HK-2 (cell line): ENCODE measurements around the gene SEMA6A.

Experiments
- DNase-seq: peaks from one replicate; pipeline ENCODE4 v3.0.0-alpha.2; 2018; ENCODE audit not compliant: unreplicated experiment

Gene SEMA6A

GRCh38 chr5:116465411-116465810 is 109.2 kb downstream of the SEMA6A start:
- no peak for DNase-seq

DNA sequence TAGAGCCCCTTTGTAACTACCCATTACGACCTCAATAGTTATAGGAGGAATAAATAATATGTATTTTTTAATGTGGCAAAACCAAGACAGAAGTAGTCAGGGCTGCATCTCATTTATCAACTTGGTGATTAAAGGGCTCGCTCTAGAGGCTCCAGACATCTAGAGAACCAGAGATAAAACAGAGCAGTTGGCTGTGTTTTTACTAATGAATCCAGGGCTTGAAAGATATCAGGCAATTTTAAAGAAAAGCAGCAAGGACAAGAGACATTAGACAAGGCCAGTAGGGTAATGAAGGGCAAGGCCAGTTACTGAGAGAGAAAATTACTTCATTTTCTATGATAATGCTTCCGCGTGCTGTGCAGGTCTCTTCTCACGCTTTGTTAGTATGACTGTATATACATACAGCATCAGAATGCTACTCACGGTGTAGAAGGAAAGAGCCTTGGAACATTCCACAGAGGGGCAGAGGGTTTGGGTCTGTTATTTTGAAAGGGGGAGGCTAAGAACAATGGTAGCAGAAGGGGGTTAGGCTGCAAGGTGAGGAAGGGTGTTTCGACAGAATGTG is 110.4 kb downstream of the SEMA6A start:
- DNase-seq = no peak

GRCh38 chr5:116462500-116462899 is 112.1 kb downstream of the SEMA6A start:
- no peak for DNase-seq

DNA sequence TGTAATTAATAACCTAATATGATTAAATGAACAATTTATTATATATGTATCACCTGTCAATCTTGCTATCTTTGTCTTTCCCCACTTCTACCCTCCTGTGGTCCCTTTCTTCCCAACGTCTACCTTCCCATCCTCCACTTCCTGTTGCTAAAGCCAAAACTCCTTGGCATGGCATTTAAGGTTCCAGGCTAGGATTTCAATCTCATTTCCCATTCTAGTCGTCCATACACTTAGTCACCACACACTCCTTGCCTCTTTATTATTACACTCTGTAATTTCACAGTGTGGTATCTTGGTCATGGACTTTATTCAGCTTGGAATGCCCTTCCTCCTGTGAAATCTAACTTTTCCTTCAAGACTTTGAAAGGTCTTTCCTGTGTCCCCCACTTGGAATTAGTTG is 115.3 kb downstream of the SEMA6A start:
- DNase-seq = no peak

- no peak for DNase-seq
These were observed 117.6 kb downstream of the SEMA6A start for GRCh38 chr5:116457062-116457461.

DNA sequence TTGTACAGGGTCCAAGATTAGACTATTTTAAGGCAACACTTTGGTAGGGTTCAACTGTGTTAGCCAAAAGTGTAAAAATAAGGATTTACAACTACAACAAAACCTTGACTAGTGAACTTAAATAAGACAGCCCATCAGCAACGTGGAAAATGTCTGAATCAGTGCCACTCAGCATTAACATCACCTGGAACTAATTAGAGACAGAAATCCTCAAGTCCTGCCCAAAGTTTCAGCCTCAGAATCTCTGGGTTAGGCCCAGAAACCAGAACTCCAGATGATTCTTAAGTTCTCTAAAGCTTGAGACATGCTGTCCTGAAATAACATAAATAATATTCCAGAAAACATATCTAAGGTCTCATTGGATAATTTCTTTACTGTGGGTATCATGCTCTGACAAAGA is 118.6 kb downstream of the SEMA6A start:
- DNase-seq = no peak

- DNase-seq = peak; percentile 31
These were observed 119.6 kb downstream of the SEMA6A start for GRCh38 chr5:116455061-116455460.

DNA sequence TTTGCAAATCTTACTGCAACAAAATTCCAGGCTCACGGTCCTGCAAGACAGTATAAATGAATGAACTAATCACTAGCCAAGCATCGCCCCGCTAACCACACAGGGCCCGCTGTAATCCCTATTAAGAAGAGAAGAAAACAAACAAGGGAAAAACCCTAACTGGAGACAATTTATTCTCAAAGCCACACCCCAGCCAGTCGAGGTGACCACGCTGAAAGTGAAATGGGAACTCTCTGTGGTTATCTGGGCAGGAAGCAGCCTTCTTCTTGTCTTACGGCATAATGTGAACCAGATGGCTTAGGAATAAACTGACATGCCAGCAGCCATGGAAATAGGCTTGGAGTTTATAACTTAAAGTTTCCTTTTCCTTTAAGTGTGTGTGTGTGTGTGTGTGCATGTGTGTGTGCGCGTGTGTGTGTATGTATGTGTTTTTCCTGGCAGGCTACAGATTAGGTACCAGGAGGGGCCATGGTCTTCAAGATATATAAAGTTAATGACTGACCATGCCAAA is 120.2 kb downstream of the SEMA6A start:
- DNase-seq = peak; percentile 49

DNA sequence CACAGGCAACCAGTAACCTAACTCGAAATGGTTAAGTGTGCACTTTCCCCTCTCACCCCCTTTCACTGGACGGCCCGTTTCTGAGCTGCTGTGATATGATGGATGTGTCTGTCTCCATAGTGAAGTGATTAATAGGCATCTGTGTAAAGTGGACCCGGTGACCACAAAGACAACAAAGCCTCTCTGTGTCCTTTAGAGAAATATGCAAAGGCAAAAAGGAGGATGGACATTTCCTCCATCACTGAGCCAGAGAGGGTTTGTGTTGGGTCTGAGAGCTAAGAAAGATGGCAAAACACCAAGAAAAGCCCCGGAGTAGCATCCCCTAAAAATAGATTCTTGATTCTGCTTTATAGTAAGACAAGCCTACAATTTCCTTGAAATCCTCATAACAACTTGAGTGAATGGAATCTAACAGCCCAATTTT is 120.6 kb downstream of the SEMA6A start:
- peak; percentile 24 for DNase-seq

DNA sequence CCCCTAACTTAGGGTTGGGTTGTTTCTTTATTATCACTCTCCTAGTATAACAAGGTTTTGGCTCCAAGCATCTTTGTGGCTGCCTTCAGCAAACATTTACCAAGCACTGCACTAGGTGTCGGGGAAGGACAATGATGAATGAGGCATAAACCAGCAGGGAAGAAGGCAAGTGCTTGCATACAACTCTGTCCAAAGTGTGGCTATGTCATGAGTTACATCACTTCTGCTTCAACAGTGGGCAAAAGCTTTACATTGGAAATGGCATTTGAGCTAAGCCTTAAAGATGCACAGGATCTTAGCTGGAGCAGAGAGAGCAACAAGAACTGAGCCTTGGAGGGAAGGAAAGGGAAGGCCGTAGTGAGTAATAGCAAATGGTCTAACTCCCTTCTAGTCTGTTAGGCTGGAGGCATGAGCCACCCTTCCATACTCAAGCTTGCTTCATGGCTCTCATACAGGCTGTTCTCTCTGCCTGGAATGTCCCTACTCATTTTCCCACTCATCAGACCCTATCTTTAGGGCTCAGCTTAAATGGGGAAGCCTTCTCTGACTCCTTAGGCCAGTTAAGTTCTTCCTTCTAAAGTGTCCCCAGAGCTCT is 121.8 kb downstream of the SEMA6A start:
- DNase-seq = peak; percentile 28

GRCh38 chr5:116451905-116452450 is 122.6 kb downstream of the SEMA6A start:
- peak; percentile 22 for DNase-seq

GRCh38 chr5:116451066-116451465 is 123.6 kb downstream of the SEMA6A start:
- DNase-seq = no peak

GRCh38 chr5:116449458-116449857 is 125.2 kb downstream of the SEMA6A start:
- DNase-seq = no peak

GRCh38 chr5:116448870-116449427 is 125.7 kb downstream of the SEMA6A start:
- DNase-seq = no peak

- no peak for DNase-seq
These were observed 126.2 kb downstream of the SEMA6A start for GRCh38 chr5:116448450-116448849.

DNA sequence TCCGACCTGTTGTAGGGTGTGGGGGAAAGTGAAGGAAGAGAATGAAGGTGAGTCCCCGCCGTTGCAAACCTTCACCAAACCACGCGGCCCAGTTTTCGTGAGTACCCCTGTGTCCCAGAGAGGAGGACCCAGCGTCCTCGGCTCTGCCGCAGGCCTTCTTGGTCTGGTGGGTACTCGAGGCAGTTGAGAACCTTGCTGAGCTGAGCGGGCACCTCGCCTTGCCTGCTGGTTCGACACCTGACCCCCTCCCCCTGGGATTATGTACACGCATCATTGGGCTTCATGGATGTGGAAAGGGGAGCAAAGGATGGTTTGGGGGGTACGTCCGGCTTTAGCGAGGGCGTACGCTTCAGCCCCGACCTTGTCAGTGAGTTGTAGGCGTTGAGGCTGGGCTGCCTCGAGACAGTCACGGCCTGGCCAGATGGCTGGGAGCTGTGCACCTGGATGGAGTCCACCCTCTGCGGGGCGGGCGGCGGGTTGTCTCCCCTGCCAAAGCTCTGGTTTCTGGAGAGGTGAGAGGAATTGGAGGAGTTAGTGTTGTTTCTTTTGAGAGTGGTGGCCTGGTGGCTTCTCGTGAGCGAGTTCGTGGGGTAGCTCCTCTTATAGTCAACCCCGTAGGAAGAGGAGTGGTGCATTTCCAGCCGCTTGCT is 128.1 kb downstream of the SEMA6A start:
- no peak for DNase-seq

- no peak for DNase-seq
These were observed 129.3 kb downstream of the SEMA6A start for GRCh38 chr5:116445311-116445710.

DNA sequence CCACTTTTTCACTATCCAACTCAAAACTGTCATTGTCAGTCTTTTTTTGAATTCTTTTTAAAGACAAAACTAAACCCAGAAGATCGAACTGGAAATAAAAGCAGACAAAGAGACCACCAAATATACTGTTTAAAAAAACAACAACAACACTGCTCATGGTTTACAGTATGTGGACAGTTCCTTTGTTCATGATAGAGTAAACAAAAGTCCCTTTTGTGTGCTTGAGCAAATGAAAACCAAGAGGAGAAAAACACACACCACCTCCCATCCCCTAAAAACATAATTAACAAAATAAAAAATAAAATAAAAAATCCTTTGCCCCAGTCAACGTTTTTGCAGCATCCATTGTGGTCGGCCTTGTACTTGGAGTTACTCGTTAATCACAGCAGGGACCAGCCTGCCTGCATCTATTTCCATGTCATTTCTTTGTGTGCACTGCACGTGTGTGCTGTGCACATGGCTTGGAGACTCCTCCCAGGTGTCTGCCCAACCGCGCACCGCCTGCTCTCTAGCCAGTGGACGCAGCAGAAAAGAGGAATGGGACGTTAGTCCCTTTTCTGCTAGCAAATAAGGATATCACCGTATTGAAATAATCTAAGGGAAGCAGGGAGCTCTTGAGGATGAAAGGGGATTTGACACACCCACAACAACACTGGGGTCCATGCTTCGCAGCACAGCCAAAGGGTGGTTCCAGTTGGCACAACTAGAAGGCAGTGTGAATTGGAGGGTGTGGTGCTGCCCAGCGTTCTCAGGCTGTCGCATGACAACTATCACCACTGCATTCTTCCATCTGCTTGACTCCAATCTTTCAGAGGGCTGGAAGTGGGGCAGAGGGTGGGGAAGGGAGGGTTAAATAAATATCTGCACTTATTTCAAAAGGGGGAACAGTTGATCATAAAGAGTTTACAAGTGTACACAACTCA is 130.0 kb downstream of the SEMA6A start:
- DNase-seq = no peak

DNA sequence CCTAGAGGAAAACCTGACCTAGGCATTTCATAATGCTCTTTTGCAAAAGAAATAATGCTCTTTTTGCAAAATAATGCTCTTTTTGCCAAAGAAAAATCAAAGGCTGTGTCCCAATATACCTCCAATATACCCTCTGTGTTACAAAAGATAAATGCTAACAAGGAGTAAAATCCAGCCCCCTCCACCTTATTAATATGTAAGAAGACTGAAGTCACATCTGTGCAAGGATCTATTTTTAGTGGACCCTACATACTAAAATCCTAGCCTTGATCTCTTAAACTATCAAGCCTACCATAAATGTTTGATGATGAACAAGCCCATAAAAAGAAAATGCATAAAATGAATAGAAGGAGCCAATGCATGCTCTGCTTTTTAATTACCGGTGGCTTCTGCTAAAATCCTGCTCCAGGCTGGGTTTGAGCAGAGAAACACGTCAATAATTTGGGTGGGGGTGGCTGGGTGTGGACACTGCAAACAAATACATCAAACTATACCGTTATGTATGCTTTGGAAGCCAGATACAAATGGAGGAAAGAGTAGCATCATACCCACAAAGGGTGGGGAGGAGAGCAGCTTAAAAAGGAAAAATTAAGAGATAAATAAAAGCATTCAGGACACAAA is 131.6 kb downstream of the SEMA6A start:
- no peak for DNase-seq

GRCh38 chr5:116442095-116442534 is 132.5 kb downstream of the SEMA6A start:
- peak; percentile 63 for DNase-seq

DNA sequence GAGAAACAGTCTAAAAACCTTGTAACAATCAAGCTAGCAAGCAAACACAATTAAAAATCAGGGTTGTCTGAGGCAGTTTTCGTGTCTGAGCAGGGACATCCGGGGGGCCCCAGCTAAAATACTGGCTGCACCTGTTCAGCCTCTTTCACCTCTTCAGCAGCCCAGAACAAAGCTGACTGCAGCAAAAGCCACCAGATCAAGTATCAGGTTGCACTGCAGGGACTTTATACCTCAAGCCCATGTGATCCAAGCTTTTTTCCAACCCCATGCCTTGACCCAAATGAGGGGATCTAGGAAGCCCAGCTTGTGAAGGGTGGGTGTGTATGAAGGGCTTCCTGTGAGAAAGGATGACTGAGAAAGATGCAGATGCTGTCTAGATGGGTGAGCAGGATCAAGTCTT is 133.4 kb downstream of the SEMA6A start:
- DNase-seq = no peak
